ENCODE data around the gene AKT1S1. TPM values are rescaled to one million over a fixed set of nuclear protein-coding genes. Genes with fewer than 3 reads are reported as not detected.

The AKT1S1 gene
- total RNA-seq, 1 experiment from 2014 or later = 70.6 TPM

GRCh38 chr19:49830766-49831165 lies 46.4 kb downstream of the AKT1S1 start:
- H2AFZ ChIP-seq (ENCODE audit: low read depth, low read length, poor library complexity, severe bottlenecking) = no peak overlapping the region
- POLR2A ChIA-PET = no interaction called here
- CTCF ChIA-PET = no interaction called here
- H3K9ac ChIP-seq (ENCODE audit: low read length) = no peak overlapping the region
- ATAC-seq (no peak), DNase-seq (ENCODE audit: low read depth, low spot score) (no peak)
- H3K79me2 ChIP-seq (ENCODE audit: insufficient read depth, low read length) = peaks cover 20% of the 10 kb centered on the region
- H3K27ac ChIP-seq (ENCODE audit: low read depth, low read length) = no peak overlapping the region
- no peak overlapping the region for H3K4me3 ChIP-seq (replicated peaks in 1 of 2; ENCODE audit: low read depth in 1 of 2, low read length in 2 of 2)
- no peaks in the 10 kb centered on the region for H3K27me3 ChIP-seq (ENCODE audit: insufficient read depth, low read length)
- intact Hi-C loops (cut with micrococcal nuclease) = no loop called here
- H4K20me1 ChIP-seq (ENCODE audit: insufficient read depth) = no peaks in the 10 kb centered on the region
- no peaks in the 10 kb centered on the region for H3K9me3 ChIP-seq (ENCODE audit: control insufficient read depth in 1 of 2, insufficient read depth in 1 of 2, low read depth in 1 of 2, low read length in 2 of 2)
- no peak overlapping the region for H3K4me2 ChIP-seq (ENCODE audit: low read length)
- H3K4me1 ChIP-seq (ENCODE audit: control insufficient read depth in 1 of 2, insufficient read depth in 2 of 2, low read length in 2 of 2) = no peaks in the 10 kb centered on the region
- H3K36me3 ChIP-seq (ENCODE audit: control insufficient read depth in 1 of 2, insufficient read depth in 2 of 2, low read length in 2 of 2) = peaks cover 15 to 32% of the 10 kb centered on the region in 2 experiments; a peak in 3 of 4 replicates
- H3K9me2 ChIP-seq (ENCODE audit: insufficient read depth) = no peaks in the 10 kb centered on the region
- TF ChIP-seq JUND (IDR thresholded peaks at IDR 0.05) = no peak
- TF ChIP-seq POLR2AphosphoS5 (IDR thresholded peaks at IDR 0.05; ENCODE audit: low read depth, low read length) = no peak
- no peak for TF ChIP-seq RAD21 (IDR thresholded peaks at IDR 0.05; ENCODE audit: low read depth)
- no peak for TF ChIP-seq ATF3 (IDR thresholded peaks at IDR 0.05)
- TF ChIP-seq CTCF (IDR thresholded peaks at IDR 0.05 in 2 of 3, conservative IDR thresholded peaks at IDR 0.05 in 1 of 3; ENCODE audit: borderline replicate concordance in 1 of 3, insufficient read depth in 1 of 3, low read depth in 2 of 3, low read length in 2 of 3) = no peak
- TF ChIP-seq EZH2phosphoT487 (IDR thresholded peaks at IDR 0.05; ENCODE audit: borderline replicate concordance) = no peak
- TF ChIP-seq CEBPB (IDR thresholded peaks at IDR 0.05; ENCODE audit: low read depth) = no peak
- no peak for TF ChIP-seq ZNF274 (IDR thresholded peaks at IDR 0.05; ENCODE audit: low read depth, low read length)
- TF ChIP-seq TCF7L2 (IDR thresholded peaks at IDR 0.05; ENCODE audit: borderline replicate concordance, extremely low read depth, insufficient read depth, insufficient read length) = no peak
- no peak for TF ChIP-seq SRF (IDR thresholded peaks at IDR 0.05; ENCODE audit: low read depth)
- no peak for TF ChIP-seq YY1 (IDR thresholded peaks at IDR 0.05; ENCODE audit: extremely low read depth, insufficient replicate concordance, low read depth, low read length)
- no peak for TF ChIP-seq ELF1 (IDR thresholded peaks at IDR 0.05; ENCODE audit: borderline replicate concordance, low read depth)
- TF ChIP-seq FOSL1 (IDR thresholded peaks at IDR 0.05; ENCODE audit: low read depth) = no peak
- TF ChIP-seq ZBTB33 (IDR thresholded peaks at IDR 0.05; ENCODE audit: extremely low read depth, insufficient replicate concordance, low read length) = no peak
- no TSS peak for BruUV-seq (replicated peaks)
- RAD21 ChIA-PET (ENCODE audit: low non-redundant PET in 1 of 2, low total read pairs in 2 of 2, uncharacterized antibody in 2 of 2, unreplicated experiment in 2 of 2) = no interaction called here
